DMS53 (cell line): ENCODE results near the gene NAA16.
"Not testable (repeated sequence)": the region's sequence is repeated elsewhere in the genome, so short reads cannot be mapped to it uniquely, and the experiment has no call there.

ENCODE experiments used
- DNase-seq: peaks from one replicate; lab custom pipeline; 2025; lab: John Stamatoyannopoulos, UW

Gene NAA16

GRCh38 chr13:41408746-41409145 is 97.7 kb downstream of the NAA16 start:
- no peak for DNase-seq

GRCh38 chr13:41409611-41410010 is 98.5 kb downstream of the NAA16 start:
- no peak for DNase-seq

DNA sequence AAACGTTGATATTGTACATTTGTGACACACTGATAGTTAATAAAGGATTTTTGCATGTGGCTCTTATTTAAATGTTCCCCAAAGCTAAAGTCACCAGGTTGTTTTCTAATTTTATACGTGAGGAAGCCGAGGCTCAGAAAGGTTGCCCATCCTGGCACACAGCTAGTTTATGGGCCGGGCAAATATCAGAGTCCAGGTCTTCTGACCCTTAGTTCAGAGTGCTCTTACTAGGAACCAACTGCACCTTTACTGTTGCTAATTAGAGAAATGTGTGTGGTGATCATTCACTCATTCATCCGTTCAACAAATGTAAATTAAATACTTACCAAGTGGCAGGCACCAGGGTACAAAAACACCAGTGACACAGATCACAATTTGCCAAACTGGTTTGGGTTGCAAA is 100.0 kb downstream of the NAA16 start:
- DNase-seq, result no peak

DNA sequence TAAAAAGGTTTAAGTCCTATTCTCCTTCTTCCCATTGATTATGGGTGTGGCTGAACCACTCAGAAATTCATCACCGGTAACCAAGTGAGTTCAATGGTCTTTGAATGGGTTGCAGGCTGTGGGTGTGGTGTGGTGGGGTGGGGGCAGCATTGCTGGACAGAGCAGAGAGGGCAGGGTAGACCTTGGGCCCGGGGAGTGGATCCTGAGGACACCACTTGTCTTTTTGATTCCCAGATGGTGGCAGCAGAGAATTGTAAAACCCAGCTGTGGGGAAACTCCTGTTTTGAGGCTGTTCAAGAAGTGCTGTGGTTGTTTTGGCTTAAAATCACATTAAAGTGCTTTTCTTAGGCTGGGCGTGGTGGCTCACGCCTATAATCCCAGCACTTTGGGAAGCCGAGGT is 100.5 kb downstream of the NAA16 start:
- peak; percentile 36 for DNase-seq

GRCh38 chr13:41413872-41414271 is 102.8 kb downstream of the NAA16 start:
- DNase-seq, result no peak

DNA sequence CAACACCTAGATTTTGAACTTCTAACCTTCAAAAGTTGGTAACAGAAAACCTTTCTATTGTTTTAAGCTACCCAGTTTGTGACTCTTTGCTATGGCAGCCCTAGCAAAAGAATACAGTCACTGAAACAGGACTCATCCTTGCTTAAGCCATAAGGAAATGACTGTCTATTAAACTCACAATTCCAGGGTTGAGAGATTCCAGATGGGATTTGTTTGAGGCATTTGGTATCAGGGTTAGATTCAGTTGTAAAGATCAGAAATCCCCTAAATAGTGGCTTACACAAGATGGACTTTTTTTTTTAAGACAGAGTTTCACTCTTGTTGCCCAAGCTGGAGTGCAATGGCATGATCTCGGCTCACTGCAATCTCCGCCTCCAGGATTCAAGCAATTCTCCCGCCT is 105.2 kb downstream of the NAA16 start:
- no peak for DNase-seq

GRCh38 chr13:41418027-41418426 is 107.0 kb downstream of the NAA16 start:
- no peak for DNase-seq

- DNase-seq, result no peak
Measured at GRCh38 chr13:41418731-41419130, 107.7 kb downstream of the NAA16 start.

DNA sequence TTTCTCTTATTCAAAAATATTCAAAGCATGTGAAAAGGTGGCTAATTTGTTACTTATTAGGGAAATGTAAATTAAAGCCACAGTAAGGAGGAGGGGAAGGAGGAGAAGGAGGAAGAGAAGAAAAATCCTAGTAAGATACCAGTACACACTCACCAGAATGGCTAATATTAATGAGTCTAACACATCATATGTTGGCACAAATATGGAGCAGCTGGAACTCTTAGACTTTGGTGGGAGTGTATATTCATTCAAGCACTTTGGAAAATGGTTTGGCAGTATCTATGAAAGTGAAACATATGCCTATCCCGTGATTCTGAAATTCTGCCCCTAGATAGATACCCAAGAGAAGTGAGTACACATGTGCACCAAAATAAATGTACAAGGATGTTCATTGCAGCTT is 108.1 kb downstream of the NAA16 start:
- DNase-seq, result no peak

- DNase-seq, result no peak
Measured at GRCh38 chr13:41420146-41420545, 109.1 kb downstream of the NAA16 start.

- not testable (repeated sequence) for DNase-seq
Measured at GRCh38 chr13:41421330-41421729, 110.3 kb downstream of the NAA16 start.

GRCh38 chr13:41421983-41422382 is 110.9 kb downstream of the NAA16 start:
- DNase-seq, result not testable (repeated sequence)

DNA sequence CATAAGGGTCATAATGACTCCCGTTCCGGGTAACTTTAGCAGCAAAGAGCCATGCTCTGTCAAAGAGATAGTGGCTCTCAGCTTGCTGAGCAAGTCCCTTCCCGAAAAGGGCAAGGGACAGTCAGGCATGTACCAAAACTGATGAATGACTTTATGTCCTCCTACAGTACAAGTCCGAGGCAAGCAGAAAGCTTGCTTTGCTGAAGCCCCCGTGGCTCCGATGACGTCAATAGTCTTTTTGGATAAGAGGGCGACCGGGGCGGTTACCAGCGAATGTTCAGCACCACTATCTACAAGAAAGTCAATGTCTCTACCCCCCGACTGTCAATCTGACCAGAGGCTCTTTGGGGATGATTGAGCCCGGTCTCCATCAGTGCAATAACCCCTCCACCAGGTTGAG is 112.2 kb downstream of the NAA16 start:
- not testable (repeated sequence) for DNase-seq

DNA sequence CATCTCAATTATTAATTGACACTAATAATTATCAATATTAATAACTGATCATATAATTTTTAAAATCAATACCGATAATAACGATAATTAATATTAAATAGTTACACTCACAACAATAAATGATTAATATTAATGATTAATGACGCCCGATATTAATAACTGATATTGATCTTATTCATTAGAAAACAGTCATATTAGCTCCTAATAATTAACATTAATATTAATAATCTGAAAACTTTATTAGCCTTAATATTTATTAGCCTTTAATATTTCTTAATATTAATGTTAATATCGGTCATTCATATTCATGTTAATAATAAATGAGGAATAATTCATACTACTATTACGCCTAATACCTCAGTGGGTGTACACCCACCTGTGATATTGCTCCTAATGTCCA is 113.6 kb downstream of the NAA16 start:
- DNase-seq, result not testable (repeated sequence)

- DNase-seq, result no peak
Measured at GRCh38 chr13:41426047-41426446, 115.0 kb downstream of the NAA16 start.
